GM18870 (cell line): ENCODE data around the gene SLU7.

Source experiments
- ATAC-seq: cut with Tn5 transposase; IDR thresholded peaks from one replicate; pipeline ENCODE4 v1.9.1; 2021; ENCODE audit warnings: moderate library complexity; ENCODE audit not compliant: unreplicated experiment

Gene SLU7

GRCh38 chr5:160418561-160419457, at the start of gene SLU7:
Gene SLU7 (minus strand): TSS chr5:160419081. CDS start chr5:160415294, 3,787 bp downstream.
- ATAC-seq = peak; percentile 70

- ATAC-seq = no peak
These were observed 49.6 kb upstream of the SLU7 start for GRCh38 chr5:160468363-160468975.

GRCh38 chr5:160467555-160468362, 48.9 kb upstream of the SLU7 start:
- peak; percentile 90 for ATAC-seq

GRCh38 chr5:160466889-160467554, 48.1 kb upstream of the SLU7 start:
- ATAC-seq = no peak

GRCh38 chr5:160466116-160466515, 47.2 kb upstream of the SLU7 start:
- ATAC-seq = no peak

DNA sequence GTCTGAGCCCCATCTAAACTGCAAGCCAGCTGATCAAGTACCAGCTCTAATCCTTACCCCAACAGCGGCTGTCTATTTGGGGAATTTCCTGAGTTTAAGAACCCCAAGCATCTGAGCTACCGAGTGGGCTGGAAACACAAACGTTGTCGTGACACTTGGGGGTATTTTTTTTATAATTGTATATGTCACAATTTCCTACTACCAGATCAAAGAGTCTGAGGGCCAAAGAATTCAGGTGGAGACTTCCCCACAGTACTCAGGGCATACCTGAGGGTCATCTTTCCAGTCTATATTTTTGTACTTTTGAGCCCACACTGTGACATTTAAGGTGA, 45.6 kb upstream of the SLU7 start:
- ATAC-seq = no peak

- no peak for ATAC-seq
These were observed 45.0 kb upstream of the SLU7 start for GRCh38 chr5:160463740-160464465.

DNA sequence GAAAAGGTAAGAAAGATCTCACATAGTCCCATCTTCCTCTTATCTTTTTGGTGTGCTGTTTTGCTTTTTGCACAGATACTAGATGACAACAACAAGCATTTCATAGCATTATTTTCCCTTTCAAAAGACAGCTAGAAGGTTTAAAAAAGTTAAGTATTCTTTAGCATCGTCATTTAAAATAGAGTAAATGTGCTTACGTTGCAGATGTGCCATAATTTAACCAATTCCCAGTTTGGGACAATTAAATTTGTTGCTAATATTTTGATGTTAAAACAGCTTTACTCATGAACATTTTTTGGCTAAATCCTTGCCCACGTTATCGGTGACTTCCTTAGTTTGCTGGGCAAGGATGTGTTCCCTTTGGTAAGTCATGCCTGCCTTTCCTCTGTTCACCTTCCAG, 44.3 kb upstream of the SLU7 start:
- ATAC-seq = no peak

DNA sequence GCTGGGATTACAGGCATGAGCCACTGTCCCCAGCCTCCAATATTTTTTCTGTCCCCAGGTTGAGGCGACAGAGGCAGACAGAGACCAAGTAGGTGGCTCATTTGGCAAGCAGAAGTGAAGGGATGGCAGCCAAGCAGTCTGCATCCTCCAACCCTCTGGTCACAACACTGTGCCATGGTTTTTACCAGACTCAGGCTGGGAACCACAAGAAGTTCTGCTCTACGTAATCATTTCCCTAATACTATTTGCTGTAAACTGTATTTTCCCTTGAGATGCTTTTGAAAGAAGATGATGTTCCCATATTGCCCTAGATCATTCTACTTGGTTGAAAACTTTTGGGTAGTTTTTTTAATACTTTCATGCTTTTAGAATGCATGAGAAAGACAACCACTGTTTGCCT, 43.3 kb upstream of the SLU7 start:
- ATAC-seq = peak; percentile 32

DNA sequence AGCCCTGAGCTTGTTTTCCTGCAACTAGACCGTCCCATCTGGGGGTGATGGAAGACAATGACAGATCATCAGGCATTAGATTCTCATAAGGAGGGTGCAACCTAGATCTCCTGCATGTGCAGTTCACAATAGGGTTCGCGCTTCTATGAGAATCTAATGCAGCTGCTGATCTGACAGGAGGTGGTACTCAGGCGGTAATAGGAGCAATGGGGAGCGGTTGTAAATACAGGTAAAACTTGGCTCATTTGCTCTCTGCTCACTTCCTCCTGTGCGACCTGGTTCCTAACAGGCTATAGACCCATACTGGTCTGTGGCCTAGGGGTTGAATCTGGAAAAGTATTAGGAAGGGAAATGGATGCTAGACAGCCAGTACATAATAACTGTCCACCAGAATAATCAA, 42.5 kb upstream of the SLU7 start:
- no peak for ATAC-seq

- ATAC-seq = no peak
These were observed 41.6 kb upstream of the SLU7 start for GRCh38 chr5:160460377-160461049.

DNA sequence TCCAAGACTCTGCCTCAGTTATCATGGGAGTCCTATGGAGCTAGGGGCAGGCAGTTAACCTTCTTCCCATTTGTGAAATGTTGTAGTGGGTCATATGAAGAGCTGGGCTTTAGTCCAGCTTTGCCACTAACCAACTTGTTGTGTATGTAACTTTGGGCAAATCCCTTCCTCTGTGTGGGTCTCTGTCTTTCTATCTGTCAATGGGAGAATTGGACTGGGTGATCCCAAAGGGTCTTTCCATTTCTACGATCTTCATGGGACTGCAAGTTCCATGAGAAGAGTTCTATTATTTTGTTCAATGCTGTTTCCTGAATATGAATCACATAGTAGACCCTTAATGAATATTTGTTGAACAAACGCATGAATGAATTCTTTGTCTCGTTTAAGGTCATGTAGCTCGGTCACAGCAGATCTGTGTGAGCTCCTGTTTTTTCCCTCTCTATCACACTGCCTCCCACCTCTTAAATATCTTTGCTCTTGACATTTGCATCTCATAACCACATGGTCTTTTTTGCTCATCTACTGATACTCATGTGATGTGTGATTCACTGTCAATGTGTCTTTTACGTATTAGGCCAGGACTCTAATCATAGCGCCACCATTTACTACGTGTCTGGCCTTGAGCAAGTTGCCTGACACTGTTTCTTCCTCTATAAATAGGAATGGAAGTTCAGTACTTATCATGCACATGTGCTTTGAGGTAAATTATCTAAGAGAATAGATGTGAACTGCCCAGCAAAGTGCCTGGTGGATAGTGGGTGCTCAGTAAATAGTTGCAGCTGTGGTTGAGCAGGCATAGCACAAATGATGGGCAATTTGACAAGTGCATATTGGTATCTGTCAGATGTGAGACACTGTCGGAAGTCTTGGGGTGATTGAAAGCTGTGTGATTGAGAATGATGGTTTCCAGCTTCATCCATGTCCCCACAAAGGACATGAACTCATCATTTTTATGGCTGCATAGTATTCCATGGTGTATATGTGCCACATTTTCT, 40.2 kb upstream of the SLU7 start:
- ATAC-seq = peak; percentile 84

DNA sequence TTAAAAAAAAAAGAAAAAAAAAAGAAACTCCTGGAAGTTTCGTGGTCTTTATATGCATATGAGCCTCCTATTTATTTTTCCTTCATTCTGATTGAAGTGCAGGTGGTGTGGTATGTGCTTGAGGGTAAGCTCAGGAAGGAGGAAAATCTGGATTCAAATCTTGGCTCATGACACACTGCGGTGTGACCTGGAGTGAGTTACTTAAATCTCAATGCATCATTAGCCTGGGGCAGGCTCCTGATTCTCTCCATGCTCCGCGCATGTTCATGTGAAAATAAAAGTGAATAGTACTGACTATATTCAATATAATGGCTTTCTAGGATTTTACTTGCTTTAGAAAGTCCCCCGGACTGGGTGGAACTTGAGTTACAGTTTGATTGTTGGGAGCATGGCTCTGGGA, 38.4 kb upstream of the SLU7 start:
- ATAC-seq = no peak

DNA sequence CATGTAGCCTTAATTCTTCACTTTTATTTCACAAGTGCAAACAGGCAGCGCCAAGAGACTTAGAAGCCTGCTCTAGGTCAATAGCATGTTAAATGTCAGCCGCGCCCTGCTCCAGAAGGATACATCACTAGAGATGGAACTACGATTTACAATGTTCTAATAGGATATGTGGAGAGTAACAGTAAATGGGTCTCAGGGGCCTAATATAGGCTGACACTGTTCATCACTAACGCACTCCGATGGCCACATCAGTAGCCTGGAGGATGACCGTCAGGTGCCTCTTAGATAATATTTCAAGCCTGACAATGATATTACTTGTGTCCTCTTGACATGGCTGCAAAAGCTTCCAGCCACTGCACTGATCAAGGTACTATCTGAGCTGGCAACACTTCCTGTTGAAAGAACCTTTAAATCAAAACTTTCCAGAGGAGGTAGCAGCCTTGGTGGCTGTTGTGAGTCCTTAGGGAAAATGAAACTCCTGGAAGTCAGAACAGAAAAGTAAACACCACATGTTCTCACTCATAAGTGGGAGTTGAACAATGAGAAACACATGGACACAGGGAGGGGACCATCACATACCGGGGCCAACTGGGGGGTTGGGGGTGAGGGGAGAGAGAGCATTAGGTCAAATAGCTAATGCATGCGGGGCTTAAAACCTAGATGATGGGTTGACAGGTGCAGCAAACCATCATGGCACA, 37.7 kb upstream of the SLU7 start:
- ATAC-seq = no peak

DNA sequence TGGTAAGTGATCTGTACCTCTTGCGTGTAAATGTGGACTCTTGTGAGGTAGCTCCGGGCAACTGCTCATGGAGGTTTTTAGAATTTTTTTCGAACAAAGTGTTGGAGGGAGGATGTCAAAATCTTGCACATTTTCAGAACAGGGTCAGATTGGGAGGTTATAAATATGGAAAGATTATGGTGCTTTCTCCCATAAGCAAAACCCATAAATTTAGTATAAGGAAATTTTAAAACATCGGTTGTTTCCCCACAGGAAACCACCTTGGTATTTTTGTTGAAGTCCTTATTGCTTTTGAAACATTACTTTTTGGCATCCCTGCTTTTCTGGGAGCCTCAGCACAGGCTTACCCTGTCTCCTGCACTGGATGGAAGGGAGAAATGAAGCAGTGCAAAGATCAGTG, 36.7 kb upstream of the SLU7 start:
- ATAC-seq = no peak

- no peak for ATAC-seq
These were observed 34.9 kb upstream of the SLU7 start for GRCh38 chr5:160453751-160454150.

GRCh38 chr5:160452795-160453194, 33.9 kb upstream of the SLU7 start:
- no peak for ATAC-seq

GRCh38 chr5:160452036-160452435, 33.2 kb upstream of the SLU7 start:
- no peak for ATAC-seq
